LHCN-M2 (cell line): Measurements from ENCODE around the gene MT1E. TPM values are rescaled to one million over a fixed set of nuclear protein-coding genes. Genes with fewer than 3 reads are reported as not detected.

ENCODE experiments used
- DNase-seq: peaks from one replicate; pipeline ENCODE4 v3.0.0-alpha.2; 2012; ENCODE audit warnings: low read depth
- total RNA-seq: library from RNA; depleted of rRNA; stranded (reverse); fragments of >200 nt; gene quantifications from 2 replicates; pipeline ENCODE4 v1.2.3, GENCODE V29; 2014

MT1E gene
- total RNA-seq, 1 experiment from 2014 or later = 733 TPM

DNA sequence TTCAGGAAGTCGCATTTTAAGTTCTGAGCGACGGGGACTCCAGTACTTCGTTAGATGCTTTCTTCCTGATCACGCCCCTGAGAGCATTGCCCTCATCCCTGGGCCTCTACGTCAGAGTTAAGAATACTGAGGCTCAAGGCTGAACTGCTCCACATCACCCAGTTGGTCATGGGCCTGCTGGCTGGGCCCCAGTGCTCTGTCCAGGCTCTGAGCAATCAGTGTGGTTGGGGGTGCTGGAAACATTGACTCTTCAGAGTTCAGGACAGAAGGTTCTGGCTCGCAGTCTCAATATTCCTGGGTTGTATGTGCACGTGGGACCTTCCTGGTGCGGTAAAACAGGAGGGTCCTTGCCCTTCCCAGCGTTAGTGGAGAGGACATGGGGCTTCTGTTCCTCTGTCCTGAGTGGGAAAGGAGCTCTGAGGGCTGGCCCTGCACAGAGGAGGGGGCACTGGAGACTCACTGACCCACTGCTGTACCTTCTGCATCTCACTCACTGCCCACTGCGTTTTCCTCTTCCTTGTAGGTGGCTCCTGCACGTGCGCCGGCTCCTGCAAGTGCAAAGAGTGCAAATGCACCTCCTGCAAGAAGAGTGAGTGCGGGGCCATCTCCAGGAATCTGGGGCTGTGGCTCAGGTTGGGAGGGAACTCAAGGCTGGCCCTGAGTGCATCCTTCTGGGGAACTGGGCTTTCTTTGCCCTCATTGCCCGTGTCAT lies 518 bp downstream of the MT1E start:
- no peak for DNase-seq

DNA sequence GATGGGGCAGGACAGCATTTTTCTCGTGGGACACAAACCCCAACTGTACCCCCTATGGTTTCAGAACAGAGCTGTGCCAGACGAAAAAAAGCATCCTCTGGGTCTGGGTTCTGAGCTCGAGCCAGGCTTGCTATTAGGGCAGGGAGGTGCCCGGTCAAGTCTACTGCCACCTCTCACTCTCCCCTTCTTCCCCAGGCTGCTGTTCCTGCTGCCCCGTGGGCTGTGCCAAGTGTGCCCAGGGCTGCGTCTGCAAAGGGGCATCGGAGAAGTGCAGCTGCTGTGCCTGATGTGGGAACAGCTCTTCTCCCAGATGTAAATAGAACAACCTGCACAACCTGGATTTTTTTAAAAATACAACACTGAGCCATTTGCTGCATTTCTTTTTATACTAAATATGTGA lies 1.1 kb downstream of the MT1E start:
- DNase-seq = no peak

DNA sequence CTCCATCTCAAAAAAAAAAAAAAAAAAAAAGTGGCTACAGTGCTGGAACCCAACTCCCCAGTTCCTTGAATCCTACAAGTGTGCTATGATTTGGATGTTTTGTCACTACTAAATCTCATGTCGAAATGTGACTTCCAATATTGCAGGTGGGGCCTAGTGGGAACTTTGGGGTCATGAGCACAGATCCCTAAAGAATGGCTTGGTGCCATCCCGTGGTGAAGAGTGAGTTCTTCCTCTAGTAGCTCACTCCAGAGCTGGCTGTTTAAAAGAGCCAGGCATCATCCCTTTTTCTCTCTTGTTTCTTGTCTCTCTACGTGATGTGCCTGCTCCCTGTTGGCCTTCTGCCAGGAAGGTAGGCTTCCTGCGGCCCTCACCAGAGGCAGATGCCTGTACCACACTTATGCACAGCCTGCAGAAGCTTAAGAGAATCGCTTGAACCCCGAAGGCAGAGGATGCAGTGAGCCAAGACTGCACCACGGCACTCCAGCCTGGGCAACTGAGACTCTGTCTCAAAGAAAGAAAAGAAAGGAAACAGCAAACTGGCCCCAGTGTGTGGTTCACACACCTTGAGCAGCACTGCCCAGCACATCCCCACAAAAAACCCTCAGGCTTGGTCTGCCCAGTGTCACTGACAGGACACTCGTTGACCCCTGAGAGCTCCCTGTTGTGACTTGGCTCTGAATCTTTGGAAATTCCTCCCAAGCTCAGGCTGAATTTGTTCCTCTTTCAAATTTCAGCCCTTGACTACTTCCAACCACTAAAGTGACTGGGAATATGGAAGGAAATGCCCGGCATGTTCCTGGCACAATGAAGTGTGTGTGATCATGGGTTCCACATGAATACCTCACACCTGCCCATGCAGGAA lies 3.1 kb downstream of the MT1E start:
- DNase-seq = peak; percentile 35

DNA sequence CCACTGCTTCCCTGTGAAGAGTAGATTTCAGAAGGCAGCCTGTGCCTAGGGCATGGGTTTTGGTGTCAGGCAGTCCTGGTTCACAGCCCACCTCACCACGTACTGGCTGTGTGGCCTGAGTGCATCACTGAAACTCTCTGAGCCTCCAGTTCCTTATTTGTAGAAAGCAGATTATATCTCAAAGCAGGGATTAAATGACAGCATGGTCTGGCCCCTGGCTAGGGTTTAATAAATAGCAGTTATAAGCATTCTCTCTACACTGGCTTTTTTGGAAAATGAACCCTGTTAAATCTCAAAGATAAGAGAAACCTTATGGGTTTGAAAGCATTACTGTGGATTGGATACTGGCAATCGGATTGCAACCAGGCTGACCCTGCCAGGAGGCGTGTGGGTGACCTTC lies 4.0 kb downstream of the MT1E start:
- DNase-seq = no peak

DNA sequence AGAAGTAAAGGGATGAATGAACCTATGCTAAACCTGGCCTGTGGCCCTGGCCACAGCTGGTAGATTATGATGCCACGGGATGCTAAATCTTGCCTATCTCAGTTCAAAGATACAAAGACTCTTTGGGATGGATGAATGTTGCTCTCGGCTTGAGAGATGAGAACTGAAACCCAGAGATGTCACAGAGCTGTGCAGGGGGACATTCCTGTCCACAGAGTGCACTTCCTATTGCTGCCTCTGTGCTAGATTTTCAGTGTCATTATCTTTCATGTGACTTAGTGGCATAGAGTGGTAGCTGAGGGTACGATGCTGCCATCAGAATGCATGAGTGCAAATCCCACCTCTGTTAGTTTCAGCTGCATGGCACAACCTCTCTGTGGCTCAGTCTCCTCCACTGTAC lies 4.6 kb downstream of the MT1E start:
- DNase-seq = no peak

DNA sequence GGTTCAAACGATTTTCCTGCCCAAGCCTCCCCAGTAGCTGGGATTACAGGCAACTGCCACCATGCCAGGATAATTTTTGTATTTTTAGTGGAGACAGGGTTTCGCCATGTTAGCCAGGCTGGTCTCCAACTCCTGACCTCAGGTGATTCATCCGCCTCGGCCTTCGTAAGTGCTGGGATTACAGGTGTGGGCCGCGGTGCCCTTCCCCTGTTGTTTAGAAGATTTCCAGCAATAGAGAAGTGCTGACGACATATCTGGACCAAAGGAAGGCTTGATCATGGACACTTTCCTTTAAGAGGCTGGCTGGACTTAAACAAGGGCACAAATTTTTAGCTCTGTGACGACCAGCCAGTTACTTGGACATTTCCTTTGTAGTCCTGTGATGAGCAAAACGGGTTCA lies 5.6 kb downstream of the MT1E start:
- DNase-seq = no peak

DNA sequence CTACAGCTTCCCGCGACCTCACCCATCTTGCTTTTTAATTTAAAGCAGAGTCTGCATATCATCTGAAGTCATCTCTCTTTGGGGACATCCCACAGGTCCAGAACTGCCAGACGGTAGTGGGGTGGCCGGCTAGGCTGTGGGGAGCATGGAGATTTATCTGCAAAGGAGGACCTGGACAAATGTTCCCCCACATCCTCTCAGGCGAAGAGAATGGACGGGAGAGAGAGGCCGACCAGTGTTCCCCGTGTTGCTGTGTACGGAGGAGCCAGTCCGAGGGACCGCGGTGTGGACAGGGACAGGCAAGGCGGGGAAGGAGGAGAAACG lies 6.2 kb downstream of the MT1E start:
- no peak for DNase-seq

DNA sequence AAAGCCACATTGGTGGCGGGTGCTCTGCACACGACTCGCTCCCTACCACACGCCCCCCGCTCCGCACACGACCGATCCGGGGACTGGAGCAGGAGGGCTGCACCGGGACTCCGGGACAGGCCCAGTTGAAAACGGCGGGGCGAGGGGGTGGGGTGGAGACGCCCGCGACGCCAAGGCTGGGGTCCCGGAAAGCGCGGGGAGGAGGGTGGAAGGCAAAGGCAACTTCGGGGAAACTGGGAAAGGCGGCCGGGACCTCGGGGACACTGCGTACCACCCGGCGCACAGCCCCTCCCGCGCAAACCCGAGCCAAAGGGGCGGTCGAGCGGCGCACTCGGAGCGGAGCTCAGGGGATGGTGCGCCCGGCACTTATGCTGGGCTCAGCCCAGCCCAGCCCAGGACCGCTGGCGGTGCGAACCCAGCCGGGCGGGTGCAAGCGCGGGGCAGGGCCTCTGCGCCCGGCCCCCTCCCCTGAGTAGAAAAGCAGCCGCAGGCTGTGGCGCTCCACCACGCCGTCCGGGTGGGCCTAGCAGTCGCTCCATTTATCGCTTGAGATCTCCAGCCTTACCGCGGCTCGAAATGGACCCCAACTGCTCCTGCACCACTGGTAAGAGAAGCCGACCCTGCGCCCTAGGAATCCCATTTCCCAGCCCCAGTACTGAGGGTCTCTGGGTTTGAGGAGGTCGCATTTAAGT lies 6.7 kb downstream of the MT1E start, which contains the start of gene MT1M:
MT1M (plus strand) TSS at position 504 of the 692 bp plus-strand sequence; CDS start at position 577, 73 bp downstream.
- DNase-seq = peak; percentile 27

DNA sequence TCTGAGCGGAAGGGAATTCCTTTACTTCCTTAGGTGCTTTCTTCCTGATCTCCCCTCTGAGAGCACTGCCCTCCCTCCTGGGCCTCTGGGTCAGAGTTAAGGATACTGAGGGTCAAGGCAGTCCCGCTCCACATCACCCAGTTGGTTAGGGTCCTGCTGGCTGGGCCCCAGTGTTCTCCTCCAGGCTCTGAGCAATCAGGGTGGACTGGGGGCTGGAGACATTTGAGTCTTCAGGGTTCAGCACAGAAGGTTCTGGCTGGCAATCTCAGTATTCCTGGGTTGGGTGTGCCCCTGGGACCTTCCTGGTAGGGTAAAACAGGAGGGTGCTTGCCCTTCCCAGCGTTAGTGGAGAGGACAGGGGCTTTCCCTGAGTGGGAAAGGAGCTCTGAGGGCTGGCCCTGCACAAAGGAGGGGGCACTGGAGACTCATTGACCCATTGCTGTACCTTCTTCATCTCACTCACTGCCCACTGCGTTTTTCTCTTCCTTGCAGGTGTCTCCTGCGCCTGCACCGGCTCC lies 7.3 kb downstream of the MT1E start:
- no peak for DNase-seq

DNA sequence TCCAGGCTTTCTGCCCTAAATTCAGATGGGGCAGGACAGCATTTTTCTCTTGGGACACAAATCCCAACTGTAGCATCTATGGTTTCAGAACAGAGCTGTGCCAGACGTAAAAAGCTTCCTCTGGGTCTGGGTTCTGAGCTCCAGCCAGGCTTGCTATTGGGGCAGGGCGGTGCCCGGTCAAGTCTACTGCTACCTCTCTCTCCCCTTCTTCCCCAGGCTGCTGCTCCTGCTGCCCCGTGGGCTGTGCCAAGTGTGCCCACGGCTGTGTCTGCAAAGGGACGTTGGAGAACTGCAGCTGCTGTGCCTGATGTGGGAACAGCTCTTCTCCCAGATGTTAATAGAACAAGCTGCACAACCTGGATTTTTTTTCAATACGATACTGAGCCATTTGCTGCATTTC lies 8.0 kb downstream of the MT1E start:
- no peak for DNase-seq

DNA sequence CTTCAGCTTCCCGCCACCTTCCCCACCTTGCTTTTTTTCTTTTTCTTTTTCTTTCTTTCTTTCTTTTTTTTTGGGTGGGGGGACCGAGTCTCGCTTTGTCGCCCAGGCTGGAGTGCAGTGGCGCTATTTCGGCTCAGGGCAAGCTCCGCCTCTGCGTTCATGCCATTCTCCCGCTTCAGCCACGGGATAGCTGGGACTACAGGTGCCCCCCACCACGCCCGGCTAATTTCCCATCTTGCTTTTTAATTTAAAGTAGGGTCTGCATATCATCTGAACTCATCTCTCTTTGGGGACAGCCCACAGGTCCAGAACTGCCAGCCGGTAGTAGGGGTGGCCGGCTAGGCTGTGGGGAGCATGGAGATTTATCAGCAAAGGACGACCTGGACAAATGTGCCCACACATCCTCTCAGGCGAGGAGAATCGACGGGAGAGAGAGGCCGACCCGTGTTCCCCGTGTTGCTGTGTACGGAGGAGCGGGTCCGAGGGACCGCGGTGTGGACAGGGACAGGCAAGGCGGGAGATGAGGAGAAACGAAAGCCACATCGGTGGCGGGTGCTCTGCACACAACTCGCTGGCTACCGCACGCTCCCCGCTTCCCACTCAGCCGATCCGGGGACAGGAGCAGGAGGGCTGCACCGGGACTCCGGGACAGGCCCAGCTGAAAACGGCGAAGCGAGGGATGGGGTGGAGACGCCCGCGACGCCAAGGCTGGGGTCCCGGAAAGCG lies 9.3 kb downstream of the MT1E start:
- DNase-seq = no peak

DNA sequence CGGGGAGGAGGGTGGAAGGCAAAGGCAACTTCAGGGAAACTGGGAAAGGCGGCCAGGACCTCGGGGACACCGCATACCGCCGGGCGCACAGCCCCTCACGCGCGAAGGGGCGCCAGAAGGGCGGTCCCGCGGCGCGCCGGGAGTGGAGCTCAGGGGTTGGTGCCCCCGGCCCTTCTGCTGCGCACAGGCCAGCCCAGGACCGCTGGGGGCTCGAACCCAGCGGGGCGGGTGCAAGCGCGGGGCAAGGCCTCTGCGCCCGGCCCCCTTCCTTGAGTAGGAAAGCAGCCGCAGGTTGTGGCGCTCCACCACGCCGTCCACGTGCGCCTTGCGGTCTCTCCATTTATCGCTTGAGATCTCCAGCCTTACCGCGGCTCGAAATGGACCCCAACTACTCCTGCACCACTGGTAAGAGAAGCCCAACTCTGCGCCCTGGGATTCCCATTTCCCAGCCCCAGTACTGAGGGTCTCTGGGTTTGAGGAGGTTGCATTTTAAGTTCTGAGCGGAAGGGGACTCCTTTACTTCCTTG lies 9.9 kb downstream of the MT1E start:
- DNase-seq = no peak

DNA sequence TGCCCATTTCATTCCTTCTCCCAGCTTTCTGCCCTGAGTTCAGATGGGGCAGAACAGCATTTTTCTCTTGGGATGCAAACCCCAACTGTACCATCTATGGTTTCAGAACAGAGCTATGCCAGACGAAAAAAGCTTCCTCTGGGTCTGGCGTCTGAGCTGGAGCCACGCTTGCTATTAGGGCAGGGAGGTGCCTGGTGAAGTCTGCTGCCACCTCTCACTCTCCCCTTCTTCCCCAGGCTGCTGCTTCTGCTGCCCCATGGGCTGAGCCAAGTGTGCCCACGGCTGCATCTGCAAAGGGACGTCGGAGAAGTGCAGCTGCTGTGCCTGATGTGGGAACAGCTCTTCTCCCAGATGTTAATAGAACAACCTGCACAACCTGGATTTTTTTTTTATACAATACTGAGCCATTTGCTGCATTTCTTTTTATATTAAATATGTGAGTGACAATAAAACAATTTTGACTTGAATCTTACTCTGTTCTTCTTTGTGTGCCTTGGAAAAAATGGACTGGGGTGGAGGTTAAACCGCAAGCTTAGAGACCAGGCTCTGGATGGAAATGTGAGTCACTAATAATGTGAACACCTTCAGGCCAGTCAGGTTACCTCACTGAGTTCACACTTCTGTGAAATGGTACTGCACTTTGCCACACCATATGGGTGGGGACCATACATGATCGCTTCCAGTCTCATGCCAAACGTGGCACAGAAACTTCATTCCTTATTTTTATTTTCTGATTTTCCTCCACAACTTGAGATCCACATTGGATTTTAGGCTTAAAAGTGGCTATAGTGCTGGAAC lies 11.2 kb downstream of the MT1E start:
- DNase-seq = no peak

DNA sequence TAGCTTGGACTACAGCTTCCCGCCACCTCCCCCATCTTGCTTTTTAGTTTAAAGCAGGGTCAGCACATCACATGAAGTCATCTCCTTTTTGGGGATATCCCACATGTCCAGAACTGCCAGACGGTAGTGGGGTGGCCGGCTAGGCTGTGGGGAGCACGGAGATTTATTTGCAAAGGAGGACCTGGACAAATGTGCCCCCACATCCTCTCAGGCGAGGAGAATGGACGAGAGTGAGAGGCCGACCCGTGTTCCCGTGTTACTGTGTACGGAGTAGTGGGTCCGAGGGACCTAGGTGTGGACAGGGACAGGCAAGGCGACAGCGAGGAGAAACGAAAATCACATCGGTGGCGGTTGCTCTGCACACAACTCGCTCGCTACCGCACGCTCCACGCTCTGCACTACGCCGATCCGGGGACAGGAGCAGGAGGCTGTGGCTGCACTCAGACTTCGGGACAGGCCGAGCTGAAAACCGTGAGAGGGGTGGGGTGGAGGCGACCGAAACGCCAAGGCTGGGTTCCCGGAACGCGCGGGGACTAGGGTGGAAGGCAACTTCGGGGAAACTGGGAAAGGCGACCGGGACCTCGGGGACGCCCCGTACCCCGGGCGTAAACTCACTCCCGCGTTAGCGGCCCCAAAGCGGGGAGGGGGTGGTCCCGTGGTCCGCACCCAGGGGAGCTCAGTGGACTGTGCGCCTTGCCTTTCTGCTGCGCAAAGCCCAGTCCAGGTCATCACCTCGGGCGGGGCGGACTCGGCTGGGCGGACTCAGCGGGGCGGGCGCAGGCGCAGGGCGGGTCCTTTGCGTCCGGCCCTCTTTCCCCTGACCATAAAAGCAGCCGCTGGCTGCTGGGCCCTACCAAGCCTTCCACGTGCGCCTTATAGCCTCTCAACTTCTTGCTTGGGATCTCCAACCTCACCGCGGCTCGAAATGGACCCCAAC lies 12.5 kb downstream of the MT1E start, which contains the start of gene MT1A:
MT1A (plus strand) TSS at position 853 of the 937 bp plus-strand sequence; CDS start at position 926, 73 bp downstream.
- no peak for DNase-seq

DNA sequence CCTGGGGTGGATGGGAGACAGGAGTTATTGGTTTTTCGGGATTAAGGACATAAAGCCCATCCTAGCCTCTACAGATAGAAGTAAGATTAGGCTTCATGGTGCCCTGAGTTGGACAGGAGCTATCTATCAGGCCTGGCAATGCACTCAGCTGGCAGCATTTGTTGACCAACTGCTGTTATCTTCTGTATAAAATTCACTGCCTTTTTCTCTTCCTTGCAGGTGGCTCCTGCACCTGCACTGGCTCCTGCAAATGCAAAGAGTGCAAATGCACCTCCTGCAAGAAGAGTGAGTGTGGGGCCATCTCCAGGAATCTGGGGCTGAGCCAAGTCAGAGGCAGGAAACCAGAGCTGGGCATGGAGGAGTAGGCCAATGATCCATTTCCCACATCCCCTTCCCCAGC lies 13.5 kb downstream of the MT1E start:
- DNase-seq = no peak

DNA sequence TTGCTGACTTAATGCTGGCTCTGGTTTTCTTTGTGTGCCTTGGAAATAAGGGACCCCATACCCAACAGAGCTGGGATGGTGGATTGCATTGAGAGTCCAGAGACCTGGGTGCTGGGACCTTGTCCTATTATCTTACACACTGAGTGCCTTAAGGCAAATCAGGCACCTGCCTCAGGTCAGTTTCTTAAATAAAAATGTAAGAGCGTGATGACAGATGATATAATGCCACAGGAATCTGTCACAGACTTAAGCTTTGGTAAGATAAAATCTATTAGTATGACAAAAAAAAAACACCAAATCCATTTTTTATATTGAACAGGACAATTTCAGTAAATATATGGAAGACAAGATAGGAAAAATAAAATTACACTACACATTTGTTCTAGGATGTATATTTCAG lies 14.5 kb downstream of the MT1E start:
- no peak for DNase-seq

DNA sequence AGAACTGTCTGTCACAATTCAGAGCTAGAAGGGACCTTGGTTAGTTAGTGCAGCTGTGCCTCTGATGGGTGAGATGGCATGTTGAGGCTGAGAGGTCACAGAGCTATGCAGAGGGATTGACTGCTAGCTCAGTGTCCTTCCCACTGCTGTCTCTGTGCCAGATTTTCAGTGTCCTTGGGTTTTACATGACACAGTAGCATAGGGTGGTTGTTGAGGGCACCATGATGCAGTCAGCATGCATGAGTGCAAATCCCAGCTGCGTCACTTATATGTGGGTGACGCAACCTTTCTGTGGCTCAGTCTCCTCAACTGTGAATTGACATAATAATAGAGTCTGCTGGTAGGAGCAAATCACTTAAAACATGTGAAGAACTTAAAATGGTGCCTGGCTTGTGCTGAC lies 15.6 kb downstream of the MT1E start:
- DNase-seq = no peak

DNA sequence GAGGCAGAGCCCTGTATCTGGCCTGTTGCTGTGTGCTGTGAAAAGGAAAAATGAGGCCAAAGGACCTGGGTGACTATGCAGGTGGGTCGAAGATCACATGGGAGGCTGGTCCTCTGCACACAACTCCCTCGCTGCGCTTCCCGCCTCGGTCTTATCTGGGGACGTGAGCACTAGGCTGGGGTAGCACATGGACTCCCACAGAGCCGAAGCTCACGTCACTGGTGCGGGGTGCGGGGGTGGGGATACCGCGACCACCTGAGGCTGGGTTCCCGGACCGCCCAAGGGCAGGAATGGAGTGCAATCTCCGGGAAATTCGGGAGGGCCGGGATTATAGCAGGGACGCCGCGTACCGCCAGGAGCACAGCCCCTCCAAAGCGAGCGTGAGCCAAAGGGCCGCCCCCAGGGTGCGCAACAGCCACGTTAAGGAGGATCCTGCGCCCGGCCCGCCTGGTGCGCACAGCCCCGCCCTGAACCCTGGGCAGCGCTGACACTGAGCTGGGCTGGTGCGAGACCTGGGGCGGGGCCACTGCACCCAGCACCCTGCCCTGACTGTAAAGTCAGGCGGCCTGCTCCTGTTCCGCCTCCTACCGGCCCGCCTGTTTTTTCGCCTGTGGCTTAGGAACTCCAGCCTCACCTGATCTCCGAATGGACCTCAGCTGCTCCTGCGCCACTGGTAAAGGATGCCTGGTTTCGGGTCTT lies 17.6 kb downstream of the MT1E start:
- DNase-seq = peak; percentile 36

DNA sequence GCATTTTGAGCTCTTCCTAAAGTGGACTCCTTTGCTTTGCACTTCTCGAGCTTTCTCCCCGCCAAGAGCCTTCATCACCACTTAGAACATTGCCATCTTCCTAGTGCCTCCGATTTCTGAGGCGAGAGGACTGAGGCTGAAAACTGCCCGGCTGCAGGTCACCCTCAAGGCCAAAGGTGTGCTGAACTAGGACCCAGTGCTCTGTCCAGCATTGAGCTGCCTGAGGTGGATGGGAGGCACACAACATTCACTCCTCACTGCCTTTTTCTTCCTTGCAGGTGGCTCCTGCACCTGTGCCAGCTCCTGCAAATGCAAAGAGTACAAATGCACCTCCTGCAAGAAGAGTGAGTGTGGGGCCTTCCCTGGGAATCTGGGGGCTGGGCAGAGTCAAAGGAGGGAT lies 18.3 kb downstream of the MT1E start:
- no peak for DNase-seq
